ENCODE data around the gene NTN3.
"Not testable (repeated sequence)": the region's sequence is repeated elsewhere in the genome, so short reads cannot be mapped to it uniquely, and the experiment has no call there.

NTN3 gene

GRCh38 chr16:2471016-2471652 is at the start of gene NTN3:
NTN3 (plus strand) TSS chr16:2471297; CDS start chr16:2471702, 405 bp downstream.
- DNase-seq = no peak

- DNase-seq = no peak
Observed at GRCh38 chr16:2422123-2422867, 48.8 kb upstream of the NTN3 start.

GRCh38 chr16:2424061-2425007 is 46.8 kb upstream of the NTN3 start:
- no peak for DNase-seq

- no peak for DNase-seq
Observed at GRCh38 chr16:2425008-2425518, 46.0 kb upstream of the NTN3 start.

- DNase-seq = no peak
Observed at GRCh38 chr16:2425825-2426430, 45.2 kb upstream of the NTN3 start.

- DNase-seq = no peak
Observed at GRCh38 chr16:2426941-2427361, 44.1 kb upstream of the NTN3 start.

- DNase-seq = no peak
Observed at GRCh38 chr16:2427526-2427925, 43.6 kb upstream of the NTN3 start.

GRCh38 chr16:2428051-2428783 is 42.9 kb upstream of the NTN3 start:
- DNase-seq = no peak

- no peak for DNase-seq
Observed at GRCh38 chr16:2428784-2429033, 42.4 kb upstream of the NTN3 start.

- peak; percentile 91 for DNase-seq
Observed at GRCh38 chr16:2429034-2429770, 41.9 kb upstream of the NTN3 start, which contains the start of gene CCNF. CCNF (plus strand) TSS chr16:2429447; CDS start chr16:2429482, 35 bp downstream.

- DNase-seq = no peak
Observed at GRCh38 chr16:2429771-2430663, 41.1 kb upstream of the NTN3 start.

- DNase-seq = no peak
Observed at GRCh38 chr16:2432286-2432685, 38.8 kb upstream of the NTN3 start.

- no peak for DNase-seq
Observed at GRCh38 chr16:2432801-2433505, 38.1 kb upstream of the NTN3 start.

GRCh38 chr16:2435236-2435635 is 35.9 kb upstream of the NTN3 start:
- not testable (repeated sequence) for DNase-seq

GRCh38 chr16:2436110-2436509 is 35.0 kb upstream of the NTN3 start:
- no peak for DNase-seq

GRCh38 chr16:2437032-2437790 is 33.9 kb upstream of the NTN3 start:
- DNase-seq = no peak

GRCh38 chr16:2438121-2438520 is 33.0 kb upstream of the NTN3 start:
- DNase-seq = no peak

- DNase-seq = no peak
Observed at GRCh38 chr16:2439598-2439997, 31.5 kb upstream of the NTN3 start.

All from amniotic stem cell (primary cell).